NOMO-1 (cell line): ENCODE data around the gene UBE2L3.
"Not testable (repeated sequence)": the region's sequence is repeated elsewhere in the genome, so short reads cannot be mapped to it uniquely, and the experiment has no call there.

Experiments
- DNase-seq, 2 experiments: peaks; one replicate each; lab custom pipeline; 2025; ENCODE audit not compliant: unreplicated experiment in 2 of 2; lab: John Stamatoyannopoulos, UW

Gene UBE2L3

GRCh38 chr22:21626073-21626734 lies 58.7 kb downstream of the UBE2L3 start:
- no peak for DNase-seq

GRCh38 chr22:21626735-21627469 lies 59.4 kb downstream of the UBE2L3 start:
- no peak for DNase-seq

GRCh38 chr22:21628386-21629254 lies 61.1 kb downstream of the UBE2L3 start:
- DNase-seq, result no peak

GRCh38 chr22:21629255-21630149 lies 62.0 kb downstream of the UBE2L3 start, which contains the start of gene YDJC:
TSS of gene YDJC (minus strand) at chr22:21630022. CDS start at chr22:21630014, 8 bp downstream.
- DNase-seq, result peak; percentile 95 to 97

- no peak for DNase-seq
These were observed 63.5 kb downstream of the UBE2L3 start for GRCh38 chr22:21631025-21631424.

- DNase-seq, result peak; percentile 85 to 90
These were observed 64.9 kb downstream of the UBE2L3 start, which contains the start of gene CCDC116 for GRCh38 chr22:21632237-21632895. TSS of gene CCDC116 (plus strand) at chr22:21632760. CDS start at chr22:21633182, 422 bp downstream.

- no peak for DNase-seq
These were observed 65.4 kb downstream of the UBE2L3 start for GRCh38 chr22:21632931-21633330.

GRCh38 chr22:21633481-21633880 lies 66.0 kb downstream of the UBE2L3 start:
- no peak for DNase-seq

- no peak for DNase-seq
These were observed 66.6 kb downstream of the UBE2L3 start for GRCh38 chr22:21634081-21634480.

- no peak for DNase-seq
These were observed 67.3 kb downstream of the UBE2L3 start for GRCh38 chr22:21634844-21635243.

- no peak for DNase-seq
These were observed 68.4 kb downstream of the UBE2L3 start for GRCh38 chr22:21635771-21636510.

- DNase-seq, result no peak
These were observed 69.2 kb downstream of the UBE2L3 start for GRCh38 chr22:21636629-21637218.

- not testable (repeated sequence) for DNase-seq
These were observed 69.9 kb downstream of the UBE2L3 start for GRCh38 chr22:21637450-21637849.

GRCh38 chr22:21639359-21639758 lies 71.8 kb downstream of the UBE2L3 start:
- DNase-seq, result no peak

- DNase-seq, result no peak
These were observed 73.3 kb downstream of the UBE2L3 start for GRCh38 chr22:21640810-21641209.

GRCh38 chr22:21641417-21641788 lies 73.9 kb downstream of the UBE2L3 start:
- DNase-seq, result peak in 1 of 2 experiments; percentile 44

GRCh38 chr22:21641789-21642583 lies 74.5 kb downstream of the UBE2L3 start, which contains the start of gene SDF2L1:
TSS of gene SDF2L1 (plus strand) at chr22:21642302. CDS start at chr22:21642337, 35 bp downstream.
- peak; percentile 97 to 99 for DNase-seq
